Central memory CD8-positive, alpha-beta T cell (primary cell): ENCODE results near the gene SIK3.
A peak's percentile ranks its signal among the peaks of the same experiment; 100 is the strongest.

ENCODE experiments used
- ATAC-seq: fragments of 150-1000 bp; cut with Tn5 transposase; replicated peaks from 2 replicates; pipeline ENCODE4 v1.10.0; 2022; ENCODE audit warnings: mild to moderate bottlenecking, moderate FRiP score, moderate number of reproducible peaks; ENCODE audit not compliant: poor library complexity, severe bottlenecking; ENCODE audit errors: extremely low read depth
- DNase-seq, 2 donors: peaks; one replicate each; pipeline ENCODE4 v3.0.0; 2021; ENCODE audit warnings: low spot score in 2 of 2
- H3K27ac Mint-ChIP-seq: one replicate; pipeline ENCODE4 v1.8.0; 2022; ENCODE audit warnings: low read depth, mild to moderate bottlenecking, moderate library complexity, mixed read lengths
- H3K27me3 Mint-ChIP-seq: one replicate; pipeline ENCODE4 v1.8.0; 2022; ENCODE audit warnings: mixed read lengths
- H3K36me3 Mint-ChIP-seq: one replicate; pipeline ENCODE4 v1.8.0; 2022; ENCODE audit warnings: mild to moderate bottlenecking, moderate library complexity, mixed read lengths; ENCODE audit not compliant: insufficient read depth
- H3K4me1 Mint-ChIP-seq: one replicate; pipeline ENCODE4 v1.8.0; 2022; ENCODE audit warnings: mixed read lengths
- H3K4me3 Mint-ChIP-seq: one replicate; pipeline ENCODE4 v1.8.0; 2022; ENCODE audit warnings: mild to moderate bottlenecking, moderate library complexity, mixed read lengths
- H3K9me3 Mint-ChIP-seq: one replicate; pipeline ENCODE4 v1.8.0; 2022; ENCODE audit warnings: mixed read lengths

The SIK3 gene

DNA sequence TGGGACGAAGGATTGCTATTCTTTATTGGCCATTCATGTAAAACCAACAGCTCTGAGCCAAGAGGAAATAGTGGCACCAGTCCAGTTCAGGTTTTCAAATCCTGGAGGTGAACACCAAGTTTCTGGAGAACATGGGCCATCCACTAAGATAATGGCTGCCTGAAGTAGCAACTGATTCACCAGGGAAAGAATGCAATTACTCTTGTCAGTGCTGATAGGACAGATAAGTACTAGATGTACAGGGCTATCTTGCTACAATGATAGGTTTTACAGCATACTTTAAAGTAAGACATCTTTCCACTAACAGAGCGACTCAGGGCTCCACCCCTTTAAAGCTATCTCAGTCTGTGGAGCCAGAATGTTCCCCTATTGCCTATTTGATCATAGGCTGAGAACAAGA lies 224.0 kb downstream of the SIK3 start:
- no peaks in the 10 kb centered on the region for H3K9me3 Mint-ChIP-seq
- H3K36me3 Mint-ChIP-seq: peaks cover 52% of the 10 kb centered on the region
- ATAC-seq (no peak), DNase-seq (no peak)
- H3K4me3 Mint-ChIP-seq: no peak overlapping the region
- H3K27ac Mint-ChIP-seq: no peak overlapping the region
- H3K27me3 Mint-ChIP-seq: no peaks in the 10 kb centered on the region
- H3K4me1 Mint-ChIP-seq: peaks cover 20% of the 10 kb centered on the region

DNA sequence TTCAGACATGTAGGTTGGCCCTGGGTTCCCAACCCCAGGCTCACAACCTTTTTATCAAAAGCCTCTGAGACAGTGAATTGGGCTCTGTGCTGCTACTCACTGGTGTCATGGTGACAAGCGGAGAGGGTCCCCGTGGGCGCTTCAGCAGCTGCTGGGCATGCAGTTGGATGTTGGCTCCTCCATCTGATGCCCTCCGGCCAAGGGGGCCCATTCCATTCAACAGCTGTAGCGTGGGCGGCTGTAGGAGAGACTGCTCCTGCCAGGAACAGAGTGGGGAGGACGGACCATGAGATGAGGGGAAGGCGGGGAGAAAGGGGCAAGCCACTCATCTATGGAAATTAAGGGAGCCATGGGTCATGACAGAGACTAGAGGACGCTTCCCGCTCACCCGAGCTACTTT lies 224.8 kb downstream of the SIK3 start:
- Mint-ChIP-seq H3K9me3 (no peaks in the 10 kb centered on the region), H3K27ac (no peak overlapping the region), H3K4me3 (no peak overlapping the region), H3K4me1 (peaks cover 20% of the 10 kb centered on the region), H3K36me3 (peaks cover 58% of the 10 kb centered on the region), H3K27me3 (no peaks in the 10 kb centered on the region)
- no peak for ATAC-seq
- no peak for DNase-seq

DNA sequence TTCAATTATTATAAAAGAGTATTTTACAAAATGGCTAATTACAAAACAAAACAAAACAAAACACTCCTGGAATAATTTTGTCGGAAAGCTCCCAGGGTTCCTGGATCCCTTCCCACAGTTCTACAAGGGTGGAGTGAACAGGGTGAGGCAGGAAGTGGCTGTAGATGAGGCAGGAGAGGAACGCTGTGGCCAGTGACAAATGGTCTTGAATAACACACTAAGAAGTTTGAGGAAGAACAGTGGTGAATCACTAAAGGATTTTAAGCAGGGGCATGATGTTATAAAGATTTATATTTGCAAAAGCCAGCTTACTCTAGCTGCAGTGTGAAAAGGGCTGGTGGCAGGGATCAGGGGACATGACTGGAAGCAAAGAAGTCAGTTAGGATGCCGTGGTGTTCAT lies 227.0 kb downstream of the SIK3 start:
- peak overlapping the region; percentile 80 for H3K27ac Mint-ChIP-seq

DNA sequence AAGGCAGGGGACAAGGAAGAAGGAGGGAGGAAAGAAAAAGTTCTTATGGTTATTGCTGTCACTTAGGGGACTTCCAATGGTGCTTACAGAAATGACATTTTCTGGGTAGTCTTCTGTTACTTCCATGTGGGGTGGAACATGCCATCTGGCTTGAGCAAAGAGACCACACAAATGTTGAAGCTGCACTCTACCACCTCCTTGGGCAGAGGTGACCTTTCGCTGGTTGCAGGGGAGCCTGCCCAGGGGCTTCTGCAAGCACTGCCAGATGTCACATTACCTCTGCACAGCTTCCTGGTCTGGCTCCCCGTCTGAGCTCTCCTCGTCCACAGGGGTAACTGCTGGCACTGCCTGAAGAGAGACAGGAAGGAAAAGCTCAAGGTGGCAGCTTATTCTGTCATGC lies 228.2 kb downstream of the SIK3 start:
- ATAC-seq (no peak), DNase-seq (no peak)
- Mint-ChIP-seq H3K27ac (peak overlapping the region; percentile 80), H3K4me1 (peaks cover 13% of the 10 kb centered on the region), H3K9me3 (no peaks in the 10 kb centered on the region), H3K27me3 (no peaks in the 10 kb centered on the region), H3K4me3 (no peak overlapping the region), H3K36me3 (peaks cover 69% of the 10 kb centered on the region)

More for the DNA sequence above, 227.0 kb downstream of the SIK3 start:
- Mint-ChIP-seq H3K4me1 (peaks cover 13% of the 10 kb centered on the region), H3K9me3 (no peaks in the 10 kb centered on the region), H3K27me3 (no peaks in the 10 kb centered on the region), H3K36me3 (peaks cover 69% of the 10 kb centered on the region), H3K4me3 (no peak overlapping the region)
- DNase-seq (no peak), ATAC-seq (no peak)

DNA sequence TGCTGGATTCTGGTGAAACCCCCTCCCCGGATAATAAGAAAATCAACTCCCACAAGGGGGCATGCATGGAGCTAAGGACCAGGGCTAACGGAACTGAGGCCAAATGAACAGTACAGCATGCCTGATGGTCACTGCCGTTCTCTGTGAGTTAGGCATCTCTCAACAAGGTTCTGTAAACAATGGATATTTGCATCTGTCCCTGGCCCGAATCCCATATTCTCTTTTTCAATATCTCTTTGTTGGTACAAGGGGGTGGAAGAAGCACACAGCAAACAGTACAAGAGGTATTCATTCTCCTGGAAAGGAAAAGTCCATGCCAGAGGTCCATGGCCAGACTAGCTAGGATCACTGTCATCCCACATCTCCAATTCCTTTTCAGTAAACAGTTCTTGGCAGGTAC lies 228.6 kb downstream of the SIK3 start:
- H3K36me3 Mint-ChIP-seq: peaks cover 66% of the 10 kb centered on the region
- H3K27ac Mint-ChIP-seq: no peak overlapping the region
- no peaks in the 10 kb centered on the region for H3K27me3 Mint-ChIP-seq
- DNase-seq: no peak
- peaks cover 13% of the 10 kb centered on the region for H3K4me1 Mint-ChIP-seq
- no peak overlapping the region for H3K4me3 Mint-ChIP-seq
- no peaks in the 10 kb centered on the region for H3K9me3 Mint-ChIP-seq
- ATAC-seq: no peak

DNA sequence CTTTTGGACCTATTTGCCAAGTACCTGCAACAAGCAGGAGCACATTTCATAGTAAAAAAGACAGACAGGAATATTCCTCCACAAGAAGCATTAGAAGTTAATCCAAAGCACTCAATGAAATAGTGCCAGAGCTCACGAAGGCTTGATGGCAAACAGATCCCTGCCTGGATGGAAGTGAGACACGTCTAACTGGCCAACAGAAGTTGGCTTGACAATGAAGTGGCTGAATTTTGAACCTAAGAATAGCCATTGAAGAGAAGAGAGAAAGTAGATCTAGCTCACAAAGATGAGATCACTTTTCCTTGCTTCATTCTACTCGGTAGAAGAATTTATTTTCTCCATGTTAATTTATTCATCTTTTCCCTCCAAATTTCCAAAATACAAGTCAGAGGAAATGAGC lies 230.2 kb downstream of the SIK3 start:
- Mint-ChIP-seq H3K27me3 (no peaks in the 10 kb centered on the region), H3K9me3 (no peaks in the 10 kb centered on the region), H3K4me1 (peaks cover 13% of the 10 kb centered on the region), H3K36me3 (peaks cover 61% of the 10 kb centered on the region), H3K27ac (no peak overlapping the region), H3K4me3 (no peak overlapping the region)
- DNase-seq (no peak), ATAC-seq (no peak)

DNA sequence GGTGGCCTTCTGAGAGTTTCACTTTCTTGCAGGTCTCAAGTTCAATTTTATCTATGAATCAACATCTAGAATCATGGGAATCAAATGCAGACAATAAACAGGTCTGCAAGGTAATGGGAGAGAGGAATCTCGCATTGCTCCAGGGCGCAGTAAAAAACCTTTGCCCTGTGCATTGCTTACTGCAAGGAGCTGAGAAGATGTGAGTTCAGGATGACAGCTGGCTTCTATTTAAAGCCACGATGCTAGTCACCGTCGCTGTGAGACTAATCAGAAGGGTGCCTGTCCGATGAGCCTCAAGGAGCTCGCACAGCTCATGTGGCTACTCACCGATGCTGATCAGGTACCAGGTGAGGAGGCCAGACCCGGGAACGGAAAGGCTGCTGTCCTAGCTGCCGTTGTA lies 230.6 kb downstream of the SIK3 start:
- no peaks in the 10 kb centered on the region for H3K27me3 Mint-ChIP-seq
- peaks cover 13% of the 10 kb centered on the region for H3K4me1 Mint-ChIP-seq
- peaks cover 56% of the 10 kb centered on the region for H3K36me3 Mint-ChIP-seq
- no peak overlapping the region for H3K4me3 Mint-ChIP-seq
- ATAC-seq (no peak), DNase-seq (no peak)
- H3K27ac Mint-ChIP-seq: no peak overlapping the region
- H3K9me3 Mint-ChIP-seq: no peaks in the 10 kb centered on the region

DNA sequence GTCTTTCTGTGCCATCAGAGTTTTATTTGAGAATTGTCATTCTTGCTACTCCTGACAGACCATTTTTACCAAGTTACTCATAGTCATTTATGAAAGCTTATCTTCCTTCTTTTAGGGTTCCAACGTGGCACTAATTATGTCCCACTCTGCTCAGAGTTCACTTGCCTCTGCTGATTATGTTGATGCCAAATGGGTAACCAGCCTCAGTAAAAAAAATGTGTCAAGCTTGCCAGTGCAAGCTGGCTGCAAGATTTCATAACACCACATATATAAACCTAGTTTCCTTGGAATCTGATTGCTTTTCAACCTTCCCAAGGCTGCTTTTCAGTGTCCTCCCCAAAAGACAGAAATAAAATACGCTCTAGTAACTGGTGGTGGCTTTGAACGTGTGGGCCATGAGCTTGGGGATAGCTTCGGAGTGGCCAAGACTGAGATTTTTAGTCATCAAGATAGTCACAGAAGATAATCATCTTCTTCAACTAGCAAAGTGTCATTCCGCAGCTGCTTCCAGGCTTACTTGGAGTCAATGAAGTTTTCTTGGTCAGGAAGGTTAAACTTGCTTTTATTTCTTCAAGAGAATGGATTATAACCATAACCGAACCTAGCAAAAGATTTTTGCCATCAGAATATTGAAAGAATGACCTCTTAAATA lies 231.3 kb downstream of the SIK3 start:
- H3K4me3 Mint-ChIP-seq: no peak overlapping the region
- H3K9me3 Mint-ChIP-seq: no peaks in the 10 kb centered on the region
- peaks cover 13% of the 10 kb centered on the region for H3K4me1 Mint-ChIP-seq
- H3K27ac Mint-ChIP-seq: no peak overlapping the region
- peaks cover 52% of the 10 kb centered on the region for H3K36me3 Mint-ChIP-seq
- ATAC-seq: no peak
- DNase-seq: no peak
- no peaks in the 10 kb centered on the region for H3K27me3 Mint-ChIP-seq

DNA sequence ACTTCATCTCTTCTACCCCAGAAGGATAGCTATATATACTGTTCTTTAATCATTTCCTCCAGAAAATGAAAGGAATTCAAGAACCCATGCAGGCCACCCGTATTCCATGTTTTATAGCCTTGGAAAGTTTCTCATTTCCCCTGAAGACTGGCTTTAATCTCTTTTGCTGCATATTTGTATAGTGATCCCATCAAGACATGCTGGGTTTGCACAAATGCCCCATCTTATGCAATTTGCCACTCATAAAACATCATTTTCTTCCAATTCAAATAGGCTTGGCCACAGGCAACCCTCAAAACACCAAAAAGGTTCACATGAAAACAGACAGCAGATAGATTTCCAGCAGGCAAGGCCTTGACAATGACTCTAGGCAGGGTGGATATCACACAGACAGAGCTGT lies 232.5 kb downstream of the SIK3 start:
- no peak overlapping the region for H3K4me3 Mint-ChIP-seq
- no peak overlapping the region for H3K27ac Mint-ChIP-seq
- peaks cover 51% of the 10 kb centered on the region for H3K36me3 Mint-ChIP-seq
- H3K27me3 Mint-ChIP-seq: no peaks in the 10 kb centered on the region
- H3K9me3 Mint-ChIP-seq: no peaks in the 10 kb centered on the region
- ATAC-seq (no peak), DNase-seq (no peak)
- peaks cover 4% of the 10 kb centered on the region for H3K4me1 Mint-ChIP-seq

DNA sequence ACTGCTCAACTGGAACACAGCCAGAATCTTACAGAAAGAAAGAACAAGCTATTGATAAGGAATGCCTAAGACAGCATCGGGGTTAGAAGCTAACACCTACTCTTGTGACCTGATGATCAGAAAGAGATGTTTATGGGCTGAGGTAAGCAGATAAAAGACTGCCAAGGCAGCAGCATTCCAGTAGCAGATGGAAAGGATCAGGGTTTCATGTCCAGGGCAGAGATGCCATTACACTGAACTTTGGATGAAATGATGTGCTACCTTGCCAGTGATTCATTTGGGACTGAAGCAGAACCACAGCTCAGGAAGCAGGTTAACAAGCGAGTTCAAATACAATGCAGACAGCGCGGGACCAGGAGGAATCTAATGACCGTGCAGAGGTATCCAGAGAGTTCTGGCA lies 233.7 kb downstream of the SIK3 start:
- H3K9me3 Mint-ChIP-seq: no peaks in the 10 kb centered on the region
- H3K4me3 Mint-ChIP-seq: no peak overlapping the region
- no peaks in the 10 kb centered on the region for H3K4me1 Mint-ChIP-seq
- peaks cover 47% of the 10 kb centered on the region for H3K36me3 Mint-ChIP-seq
- no peak for ATAC-seq
- H3K27ac Mint-ChIP-seq: peak overlapping the region; percentile 63
- DNase-seq: no peak
- H3K27me3 Mint-ChIP-seq: no peaks in the 10 kb centered on the region

DNA sequence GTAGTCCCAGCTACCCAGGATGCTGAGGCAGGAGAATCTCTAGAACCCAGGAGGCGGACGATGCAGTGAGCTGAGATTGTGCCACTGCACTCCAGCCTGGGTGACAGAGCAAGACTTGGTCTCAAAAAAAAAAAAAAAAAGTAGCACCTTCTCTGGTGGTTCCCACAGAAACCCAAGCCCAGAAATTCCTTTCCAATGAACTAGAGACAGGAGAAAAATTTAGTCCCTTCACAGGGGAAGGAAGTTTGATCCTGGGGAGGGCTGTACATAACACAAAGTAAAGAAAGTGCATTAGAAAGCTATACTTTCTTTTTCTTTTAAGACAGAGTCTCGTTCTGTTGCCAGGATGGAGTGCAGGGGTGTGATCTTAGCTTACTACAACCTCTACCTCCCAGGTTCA lies 235.3 kb downstream of the SIK3 start:
- H3K4me3 Mint-ChIP-seq: no peak overlapping the region
- H3K27me3 Mint-ChIP-seq: no peaks in the 10 kb centered on the region
- ATAC-seq (no peak), DNase-seq (no peak)
- H3K4me1 Mint-ChIP-seq: no peaks in the 10 kb centered on the region
- H3K9me3 Mint-ChIP-seq: no peaks in the 10 kb centered on the region
- H3K27ac Mint-ChIP-seq: no peak overlapping the region
- H3K36me3 Mint-ChIP-seq: peaks cover 40% of the 10 kb centered on the region

DNA sequence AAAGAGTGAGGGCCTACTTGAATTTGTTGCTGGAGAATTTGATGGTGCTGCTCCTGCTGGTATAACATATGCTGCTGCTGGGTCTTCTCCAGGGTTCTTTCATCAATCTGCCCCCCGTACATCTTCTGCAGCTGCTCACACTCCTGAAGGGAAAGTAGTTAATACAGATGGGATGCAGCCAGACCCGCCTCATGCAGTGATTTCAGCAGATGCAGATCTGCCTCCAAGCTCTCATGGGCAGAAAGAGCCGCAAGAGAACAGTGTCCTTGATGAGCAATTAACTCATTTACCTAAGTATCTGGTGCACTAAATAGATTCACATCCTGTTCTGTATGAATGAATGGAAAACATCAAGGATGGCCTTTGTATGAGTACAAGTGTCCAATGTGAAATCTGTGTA lies 236.0 kb downstream of the SIK3 start:
- H3K4me3 Mint-ChIP-seq: no peak overlapping the region
- H3K9me3 Mint-ChIP-seq: no peaks in the 10 kb centered on the region
- no peak for ATAC-seq
- no peaks in the 10 kb centered on the region for H3K27me3 Mint-ChIP-seq
- peak overlapping the region; percentile 33 for H3K27ac Mint-ChIP-seq
- DNase-seq: no peak
- peaks cover under 1% of the 10 kb centered on the region for H3K4me1 Mint-ChIP-seq
- peaks cover 37% of the 10 kb centered on the region for H3K36me3 Mint-ChIP-seq

DNA sequence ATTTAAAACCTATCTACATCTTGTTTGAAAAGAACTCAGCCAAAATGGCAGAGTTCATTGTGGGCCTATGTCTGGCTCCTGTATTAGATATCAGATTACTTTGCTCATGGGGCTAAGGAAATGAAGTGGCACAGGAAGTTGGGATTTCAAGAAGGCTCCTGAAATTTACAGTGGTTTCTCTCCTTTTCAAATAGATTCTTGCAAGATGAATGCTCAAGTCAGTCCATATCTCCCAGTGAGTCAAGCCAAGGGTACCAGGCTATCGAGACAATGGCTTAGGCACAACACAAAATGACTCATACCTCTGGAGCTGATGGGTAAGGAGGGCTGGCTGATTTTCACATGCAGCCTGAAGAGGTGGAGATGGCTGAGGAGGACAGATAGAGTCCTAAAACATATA lies 236.7 kb downstream of the SIK3 start:
- no peaks in the 10 kb centered on the region for H3K9me3 Mint-ChIP-seq
- peak overlapping the region; percentile 33 for H3K27ac Mint-ChIP-seq
- H3K36me3 Mint-ChIP-seq: peaks cover 39% of the 10 kb centered on the region

More for the DNA sequence above, 236.7 kb downstream of the SIK3 start:
- H3K27me3 Mint-ChIP-seq: no peaks in the 10 kb centered on the region
- peaks cover 7% of the 10 kb centered on the region for H3K4me1 Mint-ChIP-seq
- DNase-seq (no peak), ATAC-seq (no peak)
- H3K4me3 Mint-ChIP-seq: no peak overlapping the region
